Measurements from ENCODE around the gene DLG5.

The DLG5 gene

DNA sequence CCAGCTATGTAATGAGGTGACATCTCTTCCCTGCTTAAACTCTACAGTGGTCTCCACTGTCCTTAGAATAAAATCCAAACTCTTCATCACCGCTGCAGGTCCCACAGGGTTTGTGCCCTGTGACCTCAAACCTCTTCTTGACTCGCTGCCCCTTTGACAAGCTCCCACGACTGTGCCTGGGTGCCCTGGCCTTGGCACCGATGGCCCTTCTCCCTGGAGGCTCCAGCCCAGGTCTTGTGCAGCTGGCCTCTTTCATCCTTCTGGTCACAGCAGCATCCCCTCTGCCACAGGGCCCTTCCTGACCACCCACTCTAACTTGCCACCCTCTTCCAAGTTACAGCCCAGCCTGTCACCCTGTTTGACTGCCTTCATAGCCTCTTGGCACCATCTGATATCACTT, 108.2 kb downstream of the DLG5 start:
- no peak for ATAC-seq

DNA sequence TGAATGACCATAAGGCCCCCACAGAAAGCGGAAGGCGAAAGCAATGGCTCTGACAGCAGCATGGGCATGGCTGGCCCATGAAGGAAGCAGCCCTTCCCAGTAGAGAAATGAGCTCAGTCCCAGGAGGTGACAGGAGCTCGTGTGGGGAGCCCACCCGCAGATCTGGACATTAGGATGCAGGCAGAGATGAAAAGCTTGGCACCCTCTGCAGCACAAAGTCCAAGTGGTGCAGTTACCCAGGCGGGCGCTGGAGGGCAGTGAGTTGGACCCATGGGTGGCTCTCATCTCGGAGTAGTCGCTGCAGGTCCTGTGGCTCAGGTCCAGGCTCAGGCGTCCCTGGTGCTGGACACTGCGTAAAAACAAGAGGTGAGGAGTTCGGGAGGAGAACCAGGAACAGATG, 109.0 kb downstream of the DLG5 start:
- no peak for ATAC-seq

DNA sequence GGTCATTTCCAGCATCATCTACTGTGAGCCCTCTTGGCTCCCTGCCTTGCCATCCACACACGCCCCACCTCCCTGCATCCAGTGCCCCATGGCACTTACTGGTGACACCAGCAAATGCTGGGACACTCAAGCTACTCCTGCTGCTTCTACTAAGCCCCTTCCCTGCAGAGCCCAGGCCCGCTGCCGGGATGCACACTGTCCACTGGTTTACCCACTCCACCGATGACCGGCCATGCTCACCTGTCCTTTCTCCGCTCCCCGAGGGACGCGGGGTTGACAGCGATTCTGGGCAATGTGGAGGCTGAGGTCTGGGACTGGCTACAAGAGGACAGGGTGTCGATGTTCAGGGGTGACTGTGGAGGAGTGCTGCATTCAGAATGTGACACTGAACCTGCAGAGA, 110.2 kb downstream of the DLG5 start:
- no peak for ATAC-seq

DNA sequence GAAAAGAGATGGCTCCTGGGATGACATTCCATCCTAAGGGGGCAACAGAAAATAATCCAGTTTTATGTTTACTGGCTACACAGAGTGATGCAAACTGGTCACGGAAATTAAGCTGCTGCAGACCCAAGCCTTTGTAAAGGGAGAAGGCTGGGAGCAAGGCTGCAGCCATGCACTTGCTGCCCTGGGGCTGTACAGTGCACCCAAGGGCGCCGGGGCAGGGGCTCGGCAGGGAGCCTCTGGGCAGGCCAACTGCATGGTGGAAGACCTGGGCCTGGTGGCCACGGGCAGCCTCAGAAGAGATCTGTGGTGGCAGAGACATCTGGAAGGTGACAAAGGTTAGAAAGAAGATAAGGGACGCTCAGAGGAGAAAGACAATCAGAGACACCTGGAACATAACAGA, 113.8 kb downstream of the DLG5 start:
- ATAC-seq: no peak

DNA sequence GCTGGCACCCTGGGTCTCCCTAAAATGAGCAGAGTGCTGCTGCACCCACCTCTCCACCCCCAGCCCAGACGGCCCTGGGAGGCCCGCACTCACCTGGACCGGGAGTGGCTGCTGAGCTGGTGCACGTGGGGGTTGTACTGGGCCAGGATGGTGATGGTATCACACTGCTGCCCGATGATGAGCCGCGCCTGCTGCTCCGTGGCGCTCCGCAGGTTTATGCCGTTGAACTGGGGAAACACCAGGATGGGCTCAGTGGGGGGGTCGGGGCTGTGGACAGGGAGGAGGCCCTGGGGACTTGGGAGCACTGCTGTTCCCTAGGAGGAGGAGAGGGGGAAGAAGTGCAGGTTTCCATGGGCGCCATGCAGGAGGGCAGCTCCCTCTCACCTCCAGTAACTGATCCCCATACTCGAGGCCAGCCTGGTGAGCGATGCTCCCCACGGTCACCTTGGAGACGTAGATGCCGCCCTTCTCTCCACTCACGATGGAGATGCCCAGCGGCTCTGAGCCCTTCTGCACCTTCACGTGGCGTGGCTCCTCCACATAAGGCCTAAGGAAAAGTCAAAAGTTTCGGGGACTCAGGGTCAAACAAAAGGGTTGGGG, 114.6 kb downstream of the DLG5 start:
- ATAC-seq: no peak

DNA sequence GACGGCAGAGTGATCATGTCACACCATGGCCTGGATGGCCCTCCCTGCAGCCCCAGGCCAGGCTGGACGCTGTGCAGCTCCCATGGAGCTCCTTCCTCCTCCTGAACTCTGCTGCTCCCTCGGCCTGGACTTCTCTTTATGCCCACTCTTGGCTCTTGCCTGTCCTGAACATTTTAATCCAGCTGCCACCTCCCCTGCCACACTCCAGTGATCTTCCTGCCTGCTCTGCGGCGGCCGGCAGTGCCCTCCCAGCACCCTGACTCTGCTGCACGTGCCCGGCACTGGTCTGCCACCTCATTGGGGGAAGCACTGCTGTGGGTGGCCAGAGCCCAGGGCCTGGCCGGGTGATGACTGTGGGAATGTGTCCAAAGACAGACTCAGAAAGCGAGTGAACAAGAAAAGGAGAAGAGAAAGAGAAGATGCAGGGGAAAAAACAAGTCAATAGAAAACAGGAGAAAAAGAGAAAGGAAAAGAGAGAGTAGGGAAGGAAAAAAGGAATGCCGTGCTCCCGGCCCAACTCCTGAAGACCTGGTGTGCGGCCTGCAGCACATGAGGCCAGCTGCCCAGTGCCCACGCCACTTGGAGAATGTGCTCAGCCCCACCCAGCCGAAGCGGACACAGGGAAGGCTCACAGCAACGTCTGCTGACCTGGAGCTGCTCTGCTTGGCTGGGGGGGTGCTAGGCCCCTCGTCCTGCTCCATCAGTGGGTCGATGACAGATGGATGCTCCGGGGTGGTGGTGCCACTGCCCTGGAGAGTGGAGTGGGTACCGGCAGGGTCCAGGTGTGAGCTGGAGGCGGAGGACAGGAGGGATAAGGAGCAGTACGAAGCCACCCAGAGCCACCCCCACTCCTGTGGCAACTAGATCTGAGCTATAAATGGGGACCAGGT, 115.9 kb downstream of the DLG5 start:
- ATAC-seq: no peak

DNA sequence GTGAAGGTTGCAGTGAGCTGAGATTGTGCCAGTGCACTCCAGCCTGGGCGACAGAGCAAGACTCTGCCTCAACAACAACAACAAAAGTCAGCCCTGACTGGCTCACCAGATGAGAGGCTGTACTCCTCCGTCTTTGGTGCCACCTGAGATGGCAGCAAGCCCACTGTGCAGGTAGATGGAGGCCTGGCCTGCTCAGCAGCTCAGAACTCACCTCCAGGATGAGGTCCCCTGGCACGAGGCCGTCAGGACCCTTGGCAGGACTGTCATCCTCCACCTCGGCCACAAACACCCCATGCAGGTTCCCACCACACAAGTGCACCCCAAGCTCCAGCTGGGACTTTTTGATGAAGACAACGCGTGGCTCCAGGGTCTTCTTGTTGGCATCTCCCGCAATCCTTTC, 117.2 kb downstream of the DLG5 start:
- ATAC-seq: no peak

DNA sequence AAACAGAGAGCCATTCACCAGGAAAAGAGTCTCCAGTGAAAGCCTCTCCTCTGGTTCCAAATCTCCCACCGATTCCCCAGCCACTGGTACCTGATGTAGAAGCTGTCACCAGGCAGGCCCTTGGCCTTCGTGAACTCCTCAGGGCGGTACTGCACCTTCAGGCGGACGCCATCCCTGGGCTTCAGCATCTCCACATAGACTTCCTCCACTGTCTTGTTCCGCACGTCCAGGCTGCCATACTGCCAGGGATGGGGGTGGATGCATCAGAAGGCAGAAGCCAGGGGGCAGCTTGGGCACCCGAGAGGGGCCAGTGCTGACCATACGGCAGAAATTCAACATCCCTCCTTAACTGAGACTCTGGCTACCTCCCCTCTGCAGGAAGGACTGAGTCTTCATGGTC, 118.8 kb downstream of the DLG5 start:
- ATAC-seq: no peak

DNA sequence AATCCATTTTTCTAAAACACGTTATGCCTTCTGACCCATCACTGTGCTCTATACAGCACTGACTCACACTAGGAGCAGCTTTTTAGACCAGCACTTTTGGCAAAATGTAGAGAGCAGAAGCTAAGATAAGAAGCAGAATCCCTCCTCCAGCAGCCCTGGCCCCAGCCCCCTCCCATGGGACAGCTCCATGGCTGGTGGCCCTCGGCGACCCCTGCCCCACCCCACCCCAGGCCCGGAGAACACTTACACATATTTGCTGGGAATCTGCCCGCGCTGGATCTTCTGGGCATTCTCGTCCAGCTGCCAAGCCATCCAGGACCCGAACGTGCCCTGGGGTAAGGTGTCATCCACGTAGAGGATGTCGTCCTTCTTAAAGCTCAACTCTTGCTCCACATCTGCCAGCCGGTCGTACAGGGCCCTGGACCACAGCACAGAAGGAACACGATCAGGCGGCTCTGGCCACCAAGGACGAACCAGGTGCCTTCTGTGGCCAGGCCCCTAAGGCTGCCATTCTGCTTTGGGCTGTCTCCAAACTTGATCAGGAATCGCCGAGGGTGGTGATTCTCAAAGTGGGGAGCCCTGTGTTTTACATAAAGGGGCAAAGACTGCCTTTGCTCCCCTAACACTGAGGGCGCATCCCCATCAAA, 119.9 kb downstream of the DLG5 start:
- ATAC-seq: no peak

DNA sequence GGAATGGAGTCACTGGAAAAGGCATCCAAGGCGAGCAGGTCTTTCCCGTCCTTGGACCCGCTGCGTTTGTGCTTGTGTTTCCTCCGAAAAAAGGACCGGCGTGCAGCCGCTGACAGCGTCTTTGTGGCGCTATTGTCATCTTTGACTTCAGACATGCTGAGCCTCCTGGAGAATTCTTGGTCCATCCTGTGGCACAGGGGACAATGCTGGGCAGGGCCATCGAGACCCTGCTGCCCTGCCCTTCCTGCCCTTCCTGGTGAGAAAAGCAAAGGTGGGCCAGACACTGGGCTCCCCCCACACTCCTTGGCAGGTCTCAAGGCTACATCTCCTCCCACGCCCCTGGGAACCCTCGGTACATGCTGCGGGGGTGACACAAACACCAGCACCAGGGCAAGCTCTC, 120.9 kb downstream of the DLG5 start:
- ATAC-seq: no peak

DNA sequence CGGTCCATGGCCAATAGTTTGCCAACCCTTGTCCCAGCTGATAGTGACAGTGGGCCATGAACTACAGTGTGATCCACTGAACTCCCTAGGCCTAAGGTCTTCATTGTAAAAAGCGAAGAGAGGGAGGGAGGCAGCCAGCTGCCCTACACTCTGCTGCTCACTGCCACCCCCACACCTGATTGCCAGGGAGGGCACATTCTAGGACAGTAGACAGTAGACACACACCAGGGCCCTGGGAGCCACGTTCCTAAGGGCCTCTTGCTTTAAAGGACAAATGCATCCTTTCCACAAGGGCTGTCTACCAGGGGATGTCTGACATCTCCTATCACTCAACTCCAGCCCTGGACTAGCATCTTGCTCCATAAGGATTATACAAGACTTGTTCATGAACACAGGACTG, 122.2 kb downstream of the DLG5 start:
- no peak for ATAC-seq

DNA sequence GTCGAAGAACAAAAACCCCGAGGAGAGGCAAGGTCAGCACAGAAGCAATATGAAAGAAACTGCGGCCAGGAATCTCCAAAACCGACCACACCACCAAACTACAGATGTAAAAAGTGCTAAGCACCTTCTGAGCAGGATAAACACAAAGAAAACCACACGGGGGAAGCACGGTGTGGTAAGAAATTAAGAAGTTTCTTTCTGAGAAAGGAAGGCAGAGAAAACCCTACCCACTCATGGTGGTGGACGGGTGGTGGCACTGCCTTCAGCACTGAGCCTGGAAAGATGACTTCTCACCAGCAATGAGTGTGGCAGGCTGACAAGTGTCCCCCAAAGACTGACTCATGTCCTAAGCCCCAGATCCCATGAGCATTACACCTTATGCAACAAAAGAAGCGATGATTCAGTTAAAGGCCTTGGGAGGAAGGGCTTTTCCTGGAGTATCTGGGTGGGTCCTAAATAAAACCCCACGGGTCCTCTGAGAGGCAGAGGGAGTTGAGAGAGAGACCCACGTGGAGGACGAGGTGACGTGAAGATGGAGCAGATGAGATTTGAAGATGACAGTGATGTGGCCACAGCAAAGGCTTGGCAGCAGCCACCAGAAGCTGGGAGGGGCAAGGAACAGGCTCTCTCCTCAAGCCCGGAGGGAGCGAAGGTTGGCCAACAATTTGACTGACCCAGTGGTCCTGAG, 124.9 kb downstream of the DLG5 start:
- ATAC-seq: peak; percentile 77 to 85

DNA sequence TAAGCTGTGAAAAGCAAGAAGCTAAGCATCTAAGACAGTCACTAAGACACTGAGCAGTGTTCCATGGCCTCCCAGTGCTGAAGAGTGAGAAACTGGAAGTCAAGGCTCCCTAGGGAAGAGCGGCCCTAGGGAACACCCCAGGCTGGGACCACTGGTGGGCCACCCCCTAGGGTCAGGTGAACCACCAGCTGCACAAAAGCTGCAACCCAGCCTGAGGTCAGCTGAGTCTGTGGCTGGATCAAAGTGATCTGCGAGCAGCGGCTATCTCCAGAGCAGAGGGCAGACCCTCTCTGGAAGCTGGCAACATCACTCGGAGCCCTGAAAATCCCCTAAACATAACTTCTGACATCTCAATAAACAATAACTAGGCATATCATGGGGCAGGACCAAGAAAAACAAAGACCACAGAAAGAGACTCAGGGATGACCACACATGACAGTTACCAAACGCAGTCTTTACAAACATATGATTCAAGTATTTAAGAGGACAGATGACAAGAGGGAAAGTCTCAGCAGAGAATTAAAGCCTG, 125.8 kb downstream of the DLG5 start:
- ATAC-seq: no peak

DNA sequence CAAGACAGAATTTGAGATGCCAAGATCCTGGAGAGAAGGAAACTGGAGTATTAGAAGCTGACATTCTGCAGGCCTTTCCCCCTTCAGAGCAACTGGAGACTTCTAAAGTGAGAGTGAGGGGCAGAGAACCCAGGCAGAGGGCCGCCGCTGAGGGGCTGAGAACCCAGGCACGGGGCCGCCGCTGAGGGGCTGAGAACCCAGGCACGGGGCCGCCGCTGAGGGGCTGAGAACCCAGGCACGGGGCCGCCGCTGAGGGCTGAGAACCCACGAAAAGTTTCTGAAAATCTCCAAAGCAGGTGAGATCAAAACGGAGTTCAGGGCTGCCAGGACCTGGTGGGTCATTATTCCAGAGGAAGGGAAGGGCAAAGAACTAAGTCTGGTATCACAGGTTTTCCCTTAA, 126.2 kb downstream of the DLG5 start:
- ATAC-seq: no peak

DNA sequence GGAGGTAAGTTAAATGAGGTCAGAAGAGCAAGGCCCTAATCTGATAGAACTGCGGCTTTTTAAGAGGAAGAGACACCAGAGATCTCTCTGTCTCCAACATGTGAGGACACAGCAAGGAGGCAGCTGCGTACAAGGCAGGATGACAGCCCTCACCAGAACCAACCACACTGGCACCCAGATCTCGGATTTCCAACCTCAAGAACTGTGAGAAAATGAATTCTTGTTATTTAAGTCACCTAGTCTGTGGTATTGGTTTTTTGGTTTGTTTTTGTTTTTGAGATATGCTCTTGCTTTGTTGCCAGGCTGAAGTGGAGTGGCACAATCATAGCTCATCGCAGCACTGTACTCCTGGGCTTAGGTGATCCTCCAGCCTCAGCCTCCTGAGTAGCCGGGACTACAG, 127.2 kb downstream of the DLG5 start:
- ATAC-seq: no peak

DNA sequence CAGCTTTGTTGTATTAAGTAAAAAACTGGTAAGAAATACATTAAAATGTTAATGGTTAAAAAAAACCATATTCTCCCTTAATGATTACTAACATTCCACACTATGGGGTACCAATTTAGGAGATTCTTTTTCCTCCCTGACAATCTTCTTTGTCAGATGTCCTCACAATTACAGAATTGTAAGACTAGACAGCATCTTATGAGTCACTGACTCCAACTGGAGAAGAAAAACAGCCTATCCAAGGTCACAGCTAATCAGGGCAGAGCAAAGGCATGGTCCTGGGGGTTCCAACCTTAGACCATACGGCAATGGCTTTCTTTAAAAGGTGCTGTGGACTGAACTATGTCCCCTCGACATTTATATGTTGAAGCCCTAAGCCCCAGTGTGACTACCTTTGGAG, 127.6 kb downstream of the DLG5 start:
- ATAC-seq: no peak

DNA sequence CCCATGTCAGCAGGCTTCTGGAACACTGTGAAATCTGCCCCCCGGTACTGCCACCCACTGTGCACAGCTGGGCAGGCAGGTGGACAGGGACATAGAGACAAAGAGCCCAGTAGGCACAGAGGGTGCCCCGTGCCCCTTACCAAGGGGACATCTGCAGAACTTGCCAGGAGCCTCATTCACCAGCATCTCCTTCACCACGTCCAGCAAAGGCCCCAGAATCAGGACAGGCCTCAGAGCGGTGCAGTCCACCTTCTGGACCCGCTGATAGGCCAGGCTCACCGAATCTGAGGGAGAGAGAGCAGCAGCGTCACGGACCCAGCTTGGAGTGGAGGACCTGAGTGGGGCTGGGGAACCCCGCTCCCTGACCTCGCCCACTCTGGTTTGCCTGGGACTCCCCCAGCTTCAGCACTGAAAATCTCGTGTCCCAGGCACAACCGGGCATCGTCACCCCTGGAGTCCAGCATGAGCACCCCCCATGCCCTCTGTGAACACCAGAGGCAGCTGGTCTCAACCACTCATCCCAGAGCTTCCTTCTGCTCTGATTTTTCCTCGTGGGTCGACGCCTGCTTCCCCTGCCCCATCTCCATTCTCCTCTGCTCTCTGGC, 130.1 kb downstream of the DLG5 start:
- ATAC-seq: no peak

DNA sequence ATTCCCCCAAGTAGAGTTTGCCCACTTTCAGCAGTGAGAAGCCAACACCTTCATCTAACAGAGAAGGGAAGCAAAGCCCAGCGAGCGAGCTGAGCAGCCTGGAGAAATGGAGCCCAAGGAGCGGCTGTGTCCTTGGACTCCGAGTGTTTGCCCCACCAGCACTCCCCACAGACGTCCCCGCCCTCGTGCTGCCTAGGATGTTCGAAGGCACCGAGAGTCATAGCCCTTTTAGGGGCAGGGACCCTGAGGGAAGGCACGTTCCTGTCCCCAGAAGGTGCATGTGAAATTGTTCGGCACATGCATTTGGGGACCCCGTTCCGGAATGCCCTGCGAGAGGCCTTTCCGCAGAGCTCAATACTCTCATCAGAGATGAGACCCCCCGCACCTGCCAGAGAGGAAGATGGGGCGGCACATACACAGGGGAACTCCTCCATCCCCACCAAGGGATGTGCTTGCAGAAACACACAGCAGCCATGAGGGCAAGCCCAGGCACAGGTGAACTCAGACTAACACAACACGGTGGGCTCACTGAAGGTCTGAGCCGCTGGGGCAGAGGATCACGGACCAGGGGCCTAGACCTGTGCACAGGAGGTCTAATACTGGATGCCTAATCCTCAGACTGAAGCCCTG, 131.0 kb downstream of the DLG5 start:
- no peak for ATAC-seq

DNA sequence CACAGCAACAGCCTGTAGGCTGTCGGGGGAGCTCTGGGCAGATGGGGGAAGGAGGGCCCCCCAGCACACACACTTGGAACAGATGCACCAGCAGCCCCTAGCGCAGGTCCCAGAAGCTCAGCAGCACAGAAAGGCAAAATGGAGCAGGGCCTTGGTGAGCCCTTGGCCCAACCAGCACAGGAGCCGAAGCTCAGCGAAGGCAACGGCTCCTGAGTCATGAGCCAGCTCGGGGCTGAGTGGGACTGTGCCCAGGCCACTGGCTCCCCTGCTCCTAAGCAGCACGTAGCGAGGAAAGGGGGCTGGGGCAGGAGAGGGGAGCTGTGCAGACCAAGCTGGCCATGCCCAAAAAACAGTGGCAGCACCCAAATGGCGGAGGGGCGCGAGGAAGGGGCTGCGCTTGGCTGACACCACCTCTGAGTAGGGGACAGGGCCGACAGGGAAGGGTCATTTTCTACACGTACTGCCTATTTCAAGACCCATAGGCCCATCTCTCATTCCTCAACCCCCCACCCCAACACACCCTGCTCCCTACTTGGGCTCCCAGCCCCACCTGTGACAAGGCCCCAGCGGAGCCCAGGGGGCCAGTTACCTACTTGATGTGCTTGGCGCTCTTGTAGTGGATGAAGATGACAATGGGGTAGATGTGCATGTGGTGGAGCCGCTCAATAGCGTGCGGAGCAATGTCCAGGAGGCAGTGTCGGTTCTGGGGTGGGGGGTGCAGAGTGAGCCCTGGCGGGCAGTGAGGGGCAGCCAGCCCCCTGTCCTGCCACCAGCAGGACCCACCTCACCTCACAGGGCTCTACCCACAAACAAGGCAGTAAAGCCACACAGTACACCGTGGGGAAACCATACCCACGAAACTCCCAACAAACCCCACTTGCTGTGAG, 132.1 kb downstream of the DLG5 start:
- ATAC-seq: no peak

DNA sequence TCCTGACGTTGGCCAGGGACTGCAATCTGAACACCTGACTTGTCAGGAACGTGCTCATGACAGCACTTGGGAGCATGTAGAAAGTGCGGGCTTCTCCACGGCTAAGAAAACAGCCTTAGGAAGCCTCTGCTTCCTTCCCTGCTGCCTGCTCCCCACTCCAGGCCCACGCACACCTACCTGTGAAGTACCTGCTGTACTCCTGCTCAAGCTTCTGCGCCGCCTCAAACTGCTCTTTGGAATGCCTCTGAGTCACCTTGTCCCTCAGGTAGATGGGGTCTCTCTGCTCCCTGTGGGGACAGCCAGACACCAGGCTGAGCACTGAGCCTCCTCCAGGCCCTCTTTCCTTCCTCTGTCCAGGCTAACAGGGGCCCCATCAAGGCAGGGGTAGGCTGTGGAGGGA, 132.7 kb downstream of the DLG5 start:
- ATAC-seq: no peak

DNA sequence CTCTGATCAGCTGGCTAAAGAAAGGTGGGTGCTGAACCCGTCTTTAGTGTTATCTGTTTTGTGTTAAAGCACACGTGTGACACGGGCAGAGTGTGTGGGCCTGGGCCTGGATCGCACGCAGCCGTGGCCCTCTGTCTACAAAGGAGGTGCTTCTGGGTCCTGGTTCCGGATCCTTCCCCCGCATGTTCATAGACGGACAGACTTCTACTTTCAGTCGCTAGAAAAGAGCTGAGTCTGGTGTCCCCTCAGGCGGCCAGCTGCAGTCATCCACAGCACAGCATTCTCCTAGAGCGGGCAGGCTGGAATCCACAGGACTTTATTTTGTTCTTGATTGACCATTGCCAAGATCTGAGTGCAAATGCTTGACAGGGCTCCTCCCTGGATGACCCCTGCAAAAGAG, 134.4 kb downstream of the DLG5 start:
- ATAC-seq: no peak

All from activated CD4-positive, CD25-positive, alpha-beta regulatory T cell treated with anti-CD3 and anti-CD28 coated beads, Interleukin-2, amount 50 U/mL, for 24 hours (primary cell).